PFSK-1 (cell line): ENCODE measurements around the gene TRIP11.

ENCODE experiments used
- FOXP2 ChIP-seq: optimal IDR thresholded peaks from 2 replicates; pipeline ENCODE3; 2011; ENCODE audit warnings: borderline replicate concordance, control low read depth, inconsistent platforms; ENCODE audit not compliant: insufficient read depth; ENCODE audit errors: extremely low read length, extremely low read depth
- POLR2AphosphoS5 ChIP-seq: IDR thresholded peaks from 2 replicates; pipeline ENCODE4 v1.6.1; 2012; ENCODE audit warnings: low read depth, mild to moderate bottlenecking, control low read depth, low read length, moderate library complexity
- REST ChIP-seq, 2 experiments: IDR thresholded peaks; 2 replicates each; pipeline versions ENCODE4 v1.6.1 to v1.8.0; 2011 to 2012; ENCODE audit warnings: low read depth in 2 of 2, low read length in 2 of 2, control low read depth in 1 of 2, inconsistent platforms in 1 of 2, mild to moderate bottlenecking in 1 of 2, moderate library complexity in 1 of 2; ENCODE audit not compliant: insufficient read depth in 1 of 2
- SIN3A ChIP-seq: IDR thresholded peaks from 2 replicates; pipeline ENCODE4 v1.6.1; 2012; ENCODE audit warnings: mild to moderate bottlenecking, low read length, moderate library complexity, borderline replicate concordance; ENCODE audit not compliant: insufficient read depth
- TAF1 ChIP-seq: IDR thresholded peaks from 2 replicates; pipeline ENCODE4 v1.6.1; 2012; ENCODE audit warnings: low read length, control low read depth, borderline replicate concordance; ENCODE audit not compliant: insufficient read depth

TRIP11 gene

GRCh38 chr14:91963465-91963864, 76.4 kb downstream of the TRIP11 start:
- no peak for TF ChIP-seq SIN3A

- TF ChIP-seq REST (IDR thresholded peaks at IDR 0.05; ENCODE audit: insufficient read depth in 1 of 2, low read depth in 2 of 2, low read length in 2 of 2) (no peak), POLR2AphosphoS5 (no peak), SIN3A (no peak), FOXP2 (no peak), TAF1 (no peak)
Measured at GRCh38 chr14:91961297-91962220, 78.3 kb downstream of the TRIP11 start.

GRCh38 chr14:91957876-91958313, 82.0 kb downstream of the TRIP11 start:
- TF ChIP-seq SIN3A (no peak), TAF1 (no peak), POLR2AphosphoS5 (no peak), FOXP2 (no peak), REST (IDR thresholded peaks at IDR 0.05; ENCODE audit: insufficient read depth in 1 of 2, low read depth in 2 of 2, low read length in 2 of 2) (no peak)

- TF ChIP-seq POLR2AphosphoS5 (no peak), REST (IDR thresholded peaks at IDR 0.05; ENCODE audit: insufficient read depth in 1 of 2, low read depth in 2 of 2, low read length in 2 of 2) (no peak), SIN3A (no peak), FOXP2 (no peak), TAF1 (no peak)
Measured at GRCh38 chr14:91956616-91957015, 83.2 kb downstream of the TRIP11 start.

GRCh38 chr14:91955168-91955567, 84.7 kb downstream of the TRIP11 start:
- TF ChIP-seq TAF1 (no peak), SIN3A (no peak), REST (IDR thresholded peaks at IDR 0.05; ENCODE audit: insufficient read depth in 1 of 2, low read depth in 2 of 2, low read length in 2 of 2) (no peak), FOXP2 (no peak), POLR2AphosphoS5 (no peak)
